Lung (tissue), 12 donors: ENCODE data around the gene BRD7. TPM values are rescaled to one million over a fixed set of nuclear protein-coding genes. Genes with fewer than 3 reads are reported as not detected.
A peak's percentile ranks its signal among the peaks of the same experiment; 100 is the strongest.

ENCODE experiments used
- ATAC-seq: fragments of 200-7000 bp; cut with Tn5 transposase; one replicate; pipeline ENCODE4 v1.9.1; 2020; ENCODE audit warnings: moderate number of reproducible peaks; ENCODE audit not compliant: insufficient read depth, low FRiP score
- DNase-seq, 3 donors: peaks; one replicate each; pipeline ENCODE4 v3.0.0-alpha.2; 2013 to 2017
- H3K27ac ChIP-seq, 2 donors: one replicate each; pipeline ENCODE4 v1.5.1; 2013; ENCODE audit warnings: mild to moderate bottlenecking in 2 of 2, moderate library complexity in 2 of 2, control low read depth in 1 of 2, inconsistent platforms in 1 of 2, low read depth in 1 of 2, low read length in 1 of 2
- H3K27me3 ChIP-seq, 3 donors: one replicate each; pipeline ENCODE4 v1.5.1; 2013; ENCODE audit warnings: low read length in 2 of 3; ENCODE audit not compliant: control insufficient read depth in 3 of 3, insufficient read depth in 3 of 3
- H3K36me3 ChIP-seq, 4 donors: one replicate each; pipeline ENCODE4 v1.5.1; 2013; ENCODE audit warnings: low read length in 4 of 4, mild to moderate bottlenecking in 1 of 4, moderate library complexity in 1 of 4; ENCODE audit not compliant: control insufficient read depth in 4 of 4, insufficient read depth in 4 of 4
- H3K4me1 ChIP-seq, 5 donors: one replicate each; pipeline ENCODE4 v1.5.1; 2013; ENCODE audit warnings: low read length in 5 of 5, mild to moderate bottlenecking in 2 of 5, moderate library complexity in 1 of 5; ENCODE audit not compliant: control insufficient read depth in 5 of 5, insufficient read depth in 5 of 5
- H3K4me3 ChIP-seq: one replicate; pipeline ENCODE4 v1.5.1; 2013; ENCODE audit warnings: mild to moderate bottlenecking, control low read depth, moderate library complexity
- H3K9ac ChIP-seq, 2 donors: one replicate each; pipeline ENCODE4 v1.5.1; 2013; ENCODE audit warnings: low read length in 2 of 2, control low read depth in 1 of 2; ENCODE audit not compliant: insufficient read depth in 1 of 2
- H3K9me3 ChIP-seq, 4 donors: one replicate each; pipeline ENCODE4 v1.5.1; 2013; ENCODE audit warnings: low read length in 3 of 4, mild to moderate bottlenecking in 1 of 4, moderate library complexity in 1 of 4; ENCODE audit not compliant: control insufficient read depth in 4 of 4, insufficient read depth in 3 of 4
- WGBS, 2 donors: extraction: QIAGEN DNeasy Blood & Tissue Kit; methylation state at CpG; one replicate each; pipeline ENCODE4 v1.1.7; 2013; 5-methylcytosine and 5-hydroxymethylcytosine counted together
- polyA plus RNA-seq, 2 donors: library from polyadenylated mRNA; stranded (reverse); fragments of 200-250 nt; gene quantifications; one replicate each; pipeline ENCODE4 v1.2.1, GENCODE V29; 2013
- total RNA-seq, 2 donors: library from RNA; depleted of rRNA in 1 of 2; stranded (reverse); fragments of >200 nt in 1 of 2; gene quantifications; one replicate each; pipeline ENCODE4 v1.2.1, GENCODE V29; 2014 to 2021
- TF ChIP-seq, protein P1 (sequence below): IDR thresholded peaks from 2 replicates; pipeline ENCODE4 v1.5.1; 2012; ENCODE audit warnings: mild to moderate bottlenecking; ENCODE audit errors: control extremely low read depth, extremely low read depth
- donor health status: control.
- donor health status: control.
- donor health status: Bipolar disorder and iron deficiency.
- donor health status: healthy.
- donor health status: DM: yes; HTN: yes; CAD: no.

BRD7 gene
- total and polyA plus RNA-seq, 4 donors, result 33.9 to 54.6 (median 53.5) TPM

DNA sequence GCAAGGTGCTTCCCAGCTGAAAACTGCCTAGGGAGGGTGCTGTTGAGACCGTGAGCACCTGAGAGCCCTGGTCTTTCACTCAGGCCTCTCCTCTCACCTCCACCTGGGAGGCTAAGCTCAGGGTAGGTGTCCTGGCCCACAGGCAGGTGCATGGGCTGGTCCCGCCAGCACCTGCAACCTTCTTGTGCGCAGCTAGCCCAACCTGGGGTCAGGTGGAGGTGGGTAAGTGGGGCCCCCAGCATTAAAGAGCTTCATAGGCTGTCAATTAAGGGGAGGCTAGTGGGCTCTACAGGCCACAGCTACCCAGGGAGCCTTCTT lies 93.7 kb downstream of the BRD7 start:
- 85 to 89% methylated on average over 3 of the region's 3 CpGs for WGBS, 2 donors
- peak overlapping the region; percentile 18 for H3K4me3 ChIP-seq
- DNase-seq (no peak), ATAC-seq (no peak)
- peaks cover 0 to 2% (median 0%) of the 10 kb centered on the region in 4 donors for H3K9me3 ChIP-seq
- H3K27ac ChIP-seq, result peak overlapping the region in 1 of 2 donors; percentile 69
- peaks cover 0 to 11% (median 0%) of the 10 kb centered on the region in 5 donors for H3K4me1 ChIP-seq
- no peak overlapping the region for H3K9ac ChIP-seq
- TF ChIP-seq, protein P1, sequence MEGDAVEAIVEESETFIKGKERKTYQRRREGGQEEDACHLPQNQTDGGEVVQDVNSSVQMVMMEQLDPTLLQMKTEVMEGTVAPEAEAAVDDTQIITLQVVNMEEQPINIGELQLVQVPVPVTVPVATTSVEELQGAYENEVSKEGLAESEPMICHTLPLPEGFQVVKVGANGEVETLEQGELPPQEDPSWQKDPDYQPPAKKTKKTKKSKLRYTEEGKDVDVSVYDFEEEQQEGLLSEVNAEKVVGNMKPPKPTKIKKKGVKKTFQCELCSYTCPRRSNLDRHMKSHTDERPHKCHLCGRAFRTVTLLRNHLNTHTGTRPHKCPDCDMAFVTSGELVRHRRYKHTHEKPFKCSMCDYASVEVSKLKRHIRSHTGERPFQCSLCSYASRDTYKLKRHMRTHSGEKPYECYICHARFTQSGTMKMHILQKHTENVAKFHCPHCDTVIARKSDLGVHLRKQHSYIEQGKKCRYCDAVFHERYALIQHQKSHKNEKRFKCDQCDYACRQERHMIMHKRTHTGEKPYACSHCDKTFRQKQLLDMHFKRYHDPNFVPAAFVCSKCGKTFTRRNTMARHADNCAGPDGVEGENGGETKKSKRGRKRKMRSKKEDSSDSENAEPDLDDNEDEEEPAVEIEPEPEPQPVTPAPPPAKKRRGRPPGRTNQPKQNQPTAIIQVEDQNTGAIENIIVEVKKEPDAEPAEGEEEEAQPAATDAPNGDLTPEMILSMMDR, result no peak
- no peaks in the 10 kb centered on the region for H3K36me3 ChIP-seq
- H3K27me3 ChIP-seq, result no peaks in the 10 kb centered on the region

DNA sequence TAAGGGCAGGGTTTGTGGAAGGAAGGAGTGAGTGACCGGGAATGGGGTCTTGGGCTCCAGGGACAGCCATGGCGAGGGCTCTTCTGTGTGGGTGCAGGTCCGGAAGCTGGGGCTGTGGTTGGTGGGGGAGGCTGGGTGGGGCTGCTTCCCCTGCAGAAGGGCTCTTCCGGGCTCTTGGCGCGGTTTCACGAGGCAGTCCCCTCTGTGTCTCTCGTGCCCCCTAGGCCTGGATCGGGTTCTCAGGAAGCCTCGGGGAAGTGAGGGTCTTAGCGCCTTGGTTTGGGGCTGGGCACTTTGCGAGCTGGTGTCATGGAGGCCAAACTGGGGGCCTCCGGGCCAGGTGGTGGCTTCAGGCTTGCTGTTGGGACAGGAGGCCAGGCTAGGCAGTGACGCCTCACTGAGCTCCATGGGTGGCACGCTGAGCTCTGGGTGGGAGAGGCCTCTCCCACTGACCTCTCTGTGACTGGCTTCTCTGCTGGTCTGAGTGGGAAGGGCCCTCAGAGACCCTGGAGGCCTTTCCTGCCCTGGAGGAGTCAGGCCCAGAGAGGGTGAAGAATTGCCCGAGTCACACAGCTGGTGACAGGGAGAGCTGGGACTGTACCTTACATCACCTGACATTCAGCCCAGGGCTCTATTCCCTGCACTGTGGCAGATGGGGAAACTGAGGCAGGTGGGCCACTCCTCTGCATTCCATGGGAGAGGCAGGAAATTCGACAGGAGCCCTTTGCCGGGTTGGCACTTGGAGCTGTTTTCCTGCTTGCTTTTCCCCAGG lies 94.3 kb downstream of the BRD7 start:
- peak overlapping the region in 1 of 2 donors; percentile 87 for H3K27ac ChIP-seq
- TF ChIP-seq, protein P1, result no peak

DNA sequence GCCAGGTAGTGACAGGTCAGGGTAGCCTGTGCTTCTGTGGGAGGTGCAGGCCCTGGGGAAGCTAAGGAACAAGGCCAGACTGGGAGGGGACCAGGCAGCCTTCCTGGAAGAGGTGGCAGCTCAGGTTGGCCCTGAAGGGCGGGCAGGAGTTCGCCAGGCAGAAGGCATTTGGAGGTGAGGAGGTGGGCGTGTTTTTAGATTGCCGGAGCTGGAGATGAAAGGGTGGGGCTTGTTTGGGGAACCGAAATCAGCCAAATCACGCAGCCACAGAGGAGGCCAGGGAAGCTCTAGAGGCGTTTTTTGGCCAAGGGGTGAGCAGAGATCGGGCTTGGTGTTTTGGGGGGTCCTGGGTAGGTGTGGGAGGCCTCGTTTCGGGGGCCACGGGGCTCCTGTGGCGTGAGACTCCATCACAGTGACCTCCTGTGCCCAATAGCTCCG lies 94.9 kb downstream of the BRD7 start:
- H3K27ac ChIP-seq, result peak overlapping the region in 1 of 2 donors; percentile 87
- no peak overlapping the region for H3K4me3 ChIP-seq

More for the DNA sequence above, 94.3 kb downstream of the BRD7 start:
- WGBS, 2 donors, result 33 to 57% methylated on average over 18 of the region's 18 CpGs
- H3K9ac ChIP-seq, result no peak overlapping the region
- DNase-seq (no peak), ATAC-seq (no peak)
- no peaks in the 10 kb centered on the region for H3K36me3 ChIP-seq
- H3K9me3 ChIP-seq, result peaks cover 0 to 2% (median 0%) of the 10 kb centered on the region in 4 donors
- no peaks in the 10 kb centered on the region for H3K27me3 ChIP-seq
- H3K4me3 ChIP-seq, result peak overlapping the region; percentile 18
- H3K4me1 ChIP-seq, result peaks cover 0 to 11% (median 0%) of the 10 kb centered on the region in 5 donors

More for the DNA sequence above, 94.9 kb downstream of the BRD7 start:
- Histone ChIP-seq H3K4me1 (peaks cover 0 to 9% (median 0%) of the 10 kb centered on the region in 5 donors), H3K36me3 (no peaks in the 10 kb centered on the region), H3K27me3 (no peaks in the 10 kb centered on the region), H3K9ac (no peak overlapping the region), H3K9me3 (peaks cover 0 to 2% (median 0%) of the 10 kb centered on the region in 4 donors)
- DNase-seq, result no peak
- no peak for ATAC-seq
- TF ChIP-seq, protein P1, result no peak
- 26 to 58% methylated on average over 13 of the region's 13 CpGs for WGBS, 2 donors
